Urinary bladder (tissue), 4 donors: ENCODE measurements around the gene NDUFA8. TPM values are rescaled to one million over a fixed set of nuclear protein-coding genes. Genes with fewer than 3 reads are reported as not detected.

ENCODE experiments used
- DNase-seq: peaks from one replicate; pipeline ENCODE4 v3.0.0-alpha.2; 2015; ENCODE audit errors: extremely low spot score
- H3K27ac ChIP-seq: one replicate; pipeline ENCODE4 v1.5.1; 2013; ENCODE audit warnings: low read depth, mild to moderate bottlenecking, moderate library complexity
- H3K36me3 ChIP-seq: one replicate; pipeline ENCODE4 v1.6.1; 2013; ENCODE audit warnings: mild to moderate bottlenecking, moderate library complexity; ENCODE audit not compliant: insufficient read depth
- H3K4me1 ChIP-seq: one replicate; pipeline ENCODE4 v1.6.1; 2013; ENCODE audit warnings: mild to moderate bottlenecking, moderate library complexity; ENCODE audit not compliant: insufficient read depth
- H3K4me3 ChIP-seq: one replicate; pipeline ENCODE4 v1.5.1; 2013; ENCODE audit warnings: low read depth, low read length
- WGBS: extraction: QIAGEN DNeasy Blood & Tissue Kit; methylation state at CpG from one replicate; pipeline ENCODE4 v1.1.7; 2013; 5-methylcytosine and 5-hydroxymethylcytosine counted together
- polyA plus RNA-seq: library from polyadenylated mRNA; stranded (reverse); fragments of 200-250 nt; gene quantifications from one replicate; pipeline ENCODE4 v1.2.3, GENCODE V29; 2013
- small RNA-seq: library from RNA; depleted of rRNA; stranded (forward); fragments of <200 nt; gene quantifications from one replicate; pipeline ENCODE3, GENCODE V24; 2014
- total RNA-seq: library from RNA; depleted of rRNA; stranded (reverse); fragments of >200 nt; gene quantifications from one replicate; pipeline ENCODE4 v1.2.3, GENCODE V29; 2014
- donor health status: healthy with polysubstance abuse.
- donor health status: healthy.

The NDUFA8 gene
- total and polyA plus RNA-seq, 2 donors: 24.7 to 107 TPM

DNA sequence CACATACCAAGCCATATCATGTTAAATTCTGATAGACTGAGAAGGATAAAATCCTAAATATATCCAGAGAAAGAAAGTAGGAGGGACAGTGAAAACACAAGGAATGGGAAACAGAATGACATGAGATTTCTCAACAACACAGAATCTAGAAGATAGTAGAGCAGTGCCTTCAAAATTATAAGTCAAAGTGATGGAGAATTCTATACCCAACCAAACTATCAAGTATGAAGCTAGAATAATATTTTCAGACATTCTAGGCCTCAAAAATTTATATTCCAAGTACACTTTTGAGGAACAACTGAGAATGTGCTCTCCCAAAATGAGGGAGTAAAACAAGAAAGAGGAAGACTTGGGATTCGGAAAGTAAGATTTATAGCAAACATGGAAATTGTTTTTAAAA, 55.6 kb downstream of the NDUFA8 start:
- WGBS: 97% methylated on average over 1 of the region's 1 CpG
- DNase-seq: no peak
- Histone ChIP-seq H3K4me1 (no peaks in the 10 kb centered on the region), H3K4me3 (no peak overlapping the region), H3K27ac (no peak overlapping the region), H3K36me3 (no peaks in the 10 kb centered on the region)

DNA sequence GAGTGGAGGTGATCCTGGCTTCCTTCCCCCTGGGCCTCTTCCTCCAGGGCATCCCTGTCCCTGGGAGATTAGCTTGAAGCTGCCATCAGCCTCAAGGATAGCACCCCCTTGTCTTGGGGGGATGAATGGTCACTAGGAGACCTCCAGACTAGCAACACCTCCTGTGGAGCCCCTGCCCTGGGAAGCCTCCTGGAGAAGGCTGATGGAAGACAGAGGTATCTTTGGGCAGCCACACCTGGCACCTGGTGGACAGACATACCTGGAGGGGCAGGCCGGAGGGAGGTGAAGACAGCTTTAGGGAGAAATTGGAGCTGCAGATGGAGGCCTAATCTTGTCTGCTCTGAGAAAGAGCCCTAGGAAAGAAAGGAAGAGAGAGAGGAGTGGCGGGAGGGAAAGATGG, 57.4 kb downstream of the NDUFA8 start:
- 93% methylated on average over 2 of the region's 2 CpGs for WGBS
- Histone ChIP-seq H3K27ac (no peak overlapping the region), H3K36me3 (no peaks in the 10 kb centered on the region), H3K4me3 (no peak overlapping the region), H3K4me1 (no peaks in the 10 kb centered on the region)
- no peak for DNase-seq

DNA sequence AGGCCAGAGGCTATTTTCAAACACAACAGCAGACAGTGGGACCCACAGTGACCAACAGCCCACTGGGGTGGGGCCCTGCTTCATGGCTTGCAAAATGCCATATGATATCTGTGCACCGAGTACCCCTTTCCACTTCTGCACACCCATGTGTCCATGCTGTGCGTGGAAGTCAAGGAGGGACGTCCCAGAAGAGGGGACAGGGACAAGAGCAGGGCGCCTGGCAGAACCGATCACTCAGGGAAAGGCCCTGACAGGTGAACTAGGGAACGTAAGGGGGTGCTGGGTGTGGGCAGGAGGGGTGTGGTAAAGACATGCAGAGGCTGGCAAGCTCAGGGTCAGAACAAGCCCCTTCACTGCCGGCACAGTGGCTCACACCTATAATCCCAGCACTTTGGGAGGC, 58.8 kb downstream of the NDUFA8 start:
- 85% methylated on average over 7 of the region's 7 CpGs for WGBS
- Histone ChIP-seq H3K27ac (no peak overlapping the region), H3K36me3 (no peaks in the 10 kb centered on the region), H3K4me1 (no peaks in the 10 kb centered on the region), H3K4me3 (no peak overlapping the region)
- no peak for DNase-seq

DNA sequence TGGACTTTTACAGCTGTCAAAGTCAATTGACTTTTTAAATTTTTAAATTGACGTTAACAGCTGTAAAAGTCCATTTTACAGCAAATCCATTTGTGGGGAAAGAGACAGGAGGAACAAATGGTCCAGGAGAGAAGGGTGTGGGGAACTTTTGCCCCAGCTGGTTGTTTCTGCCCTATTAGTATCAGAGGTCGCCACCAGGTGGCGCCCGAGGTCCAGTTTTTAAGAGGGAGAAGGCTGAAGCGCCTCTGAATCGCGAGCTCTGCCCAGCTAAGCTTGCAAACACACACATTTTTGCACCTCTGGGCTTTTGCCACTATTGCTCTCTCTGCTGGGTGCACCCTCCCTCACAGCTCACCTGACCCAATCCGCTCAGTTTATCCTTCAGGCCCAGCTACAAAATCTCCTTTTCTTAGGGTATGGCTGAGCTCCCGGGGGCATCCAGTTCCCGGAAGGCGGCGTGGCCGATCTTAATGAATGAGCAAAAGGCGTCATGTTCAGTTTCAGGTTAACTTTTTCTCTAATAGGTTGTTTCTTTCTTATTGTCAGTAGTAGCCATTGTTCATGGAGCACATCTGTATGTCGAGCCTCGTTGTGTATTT, 60.2 kb downstream of the NDUFA8 start:
- WGBS: 46% methylated on average over 16 of the region's 16 CpGs
- DNase-seq: no peak
- Histone ChIP-seq H3K4me1 (no peaks in the 10 kb centered on the region), H3K4me3 (no peak overlapping the region), H3K36me3 (no peaks in the 10 kb centered on the region), H3K27ac (no peak overlapping the region)

DNA sequence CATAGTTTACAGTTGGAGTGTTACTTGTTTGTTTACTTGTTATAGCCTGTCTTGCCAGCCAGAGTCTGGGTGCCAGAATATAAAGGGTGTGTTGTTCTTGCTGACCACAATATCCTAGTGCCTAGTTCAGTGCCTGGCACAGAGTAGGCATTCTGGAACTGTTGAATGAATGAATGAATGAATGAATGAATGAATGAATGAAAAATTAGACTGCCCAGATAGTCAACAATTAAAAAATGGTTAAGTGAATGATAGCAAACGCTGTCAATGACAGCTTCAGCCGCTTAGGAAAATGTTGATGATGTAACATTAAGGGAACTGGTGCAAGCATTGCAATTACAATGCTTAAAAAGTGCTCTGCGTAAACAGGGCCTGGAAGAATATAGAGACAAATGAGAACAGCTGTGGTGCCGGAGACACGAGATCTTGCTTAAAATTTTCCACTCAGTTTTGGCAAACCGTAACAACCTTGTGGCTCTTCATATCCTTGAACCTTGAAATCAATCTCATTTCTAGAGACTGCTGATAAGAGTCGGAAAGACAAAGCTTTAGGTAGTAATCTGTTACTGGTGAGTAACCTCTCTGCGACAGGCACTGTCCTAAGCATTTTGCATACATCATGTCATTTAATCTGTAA, 61.8 kb downstream of the NDUFA8 start:
- no peak for DNase-seq
- no peaks in the 10 kb centered on the region for H3K4me1 ChIP-seq
- H3K36me3 ChIP-seq: no peaks in the 10 kb centered on the region
- H3K27ac ChIP-seq: no peak overlapping the region
- WGBS: 63% methylated on average over 8 of the region's 8 CpGs
- H3K4me3 ChIP-seq: no peak overlapping the region

DNA sequence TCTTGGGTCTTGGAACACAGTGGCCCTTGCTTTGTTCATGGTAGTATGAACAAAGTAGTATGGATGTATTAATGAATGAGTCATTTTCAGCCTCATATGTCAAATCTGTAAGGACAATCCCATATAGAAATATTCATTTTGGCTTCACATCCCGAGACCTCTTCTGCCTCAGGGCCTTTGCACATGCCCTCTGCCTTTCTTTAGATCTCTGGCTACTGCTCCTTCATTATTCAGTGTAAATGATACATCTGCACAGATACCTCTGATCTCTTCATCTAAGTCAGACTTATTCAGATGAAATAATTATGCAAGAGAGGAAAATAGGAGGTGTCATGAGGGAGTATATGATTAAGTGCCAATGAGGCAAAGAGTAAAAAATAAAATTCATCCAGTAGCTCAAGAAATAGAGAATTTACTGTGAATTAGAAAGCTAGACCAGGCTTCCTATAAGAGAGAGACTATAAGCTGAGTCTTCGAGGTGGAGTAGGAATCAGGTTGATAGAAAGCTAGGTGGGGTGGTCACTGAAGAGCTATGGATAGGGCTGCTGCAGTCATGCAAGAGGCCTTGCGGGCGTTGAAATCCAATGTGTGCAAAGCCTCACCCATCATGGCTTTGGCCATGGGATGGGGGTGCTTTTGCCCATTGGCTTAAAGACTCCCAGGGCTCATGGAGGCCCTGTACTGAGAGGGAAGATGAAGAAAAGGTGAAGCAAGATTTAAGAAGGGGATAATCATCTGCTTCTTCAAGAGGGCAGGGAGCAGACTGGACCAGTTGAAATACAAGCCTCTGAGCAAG, 62.8 kb downstream of the NDUFA8 start:
- H3K27ac ChIP-seq: no peak overlapping the region
- WGBS: 77% methylated on average over 4 of the region's 4 CpGs
- no peak overlapping the region for H3K4me3 ChIP-seq
- no peaks in the 10 kb centered on the region for H3K36me3 ChIP-seq
- H3K4me1 ChIP-seq: no peaks in the 10 kb centered on the region
- no peak for DNase-seq

DNA sequence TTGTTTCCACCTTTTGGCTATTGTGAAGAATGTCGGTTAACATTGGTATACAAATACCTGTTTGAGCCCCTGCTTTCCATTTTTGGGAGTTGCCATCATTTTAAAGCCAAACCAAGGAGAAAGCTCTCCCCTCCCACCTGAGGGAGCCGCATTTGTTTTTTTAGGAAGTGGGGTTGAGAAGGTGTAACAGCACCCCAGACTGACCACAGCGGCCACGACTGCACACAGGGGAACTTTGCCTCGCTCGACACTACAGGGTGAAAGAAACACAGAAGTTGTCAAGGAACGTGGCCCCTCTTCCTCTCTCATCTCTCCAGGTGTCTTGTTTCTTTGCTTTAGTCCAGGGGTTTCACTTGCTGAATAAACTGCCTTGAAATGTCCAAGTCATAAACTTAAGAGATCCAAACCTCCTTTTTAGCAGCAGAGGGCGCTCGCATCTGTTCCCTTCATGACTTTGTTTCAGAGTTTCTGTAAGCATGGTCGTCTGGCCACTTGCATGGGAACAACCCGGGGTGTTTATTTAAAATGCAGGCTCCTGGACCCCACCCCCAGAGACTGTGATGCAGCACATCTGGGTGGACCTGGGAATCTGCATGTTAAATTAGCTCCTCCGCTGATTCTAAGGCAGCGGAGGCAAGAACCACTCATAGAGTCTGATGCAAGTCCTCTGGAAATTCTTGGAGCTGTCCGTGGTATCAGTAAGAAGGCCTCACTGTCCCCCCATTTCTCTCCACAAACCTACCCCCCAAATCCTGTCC, 64.4 kb downstream of the NDUFA8 start:
- Histone ChIP-seq H3K4me3 (no peak overlapping the region), H3K36me3 (no peaks in the 10 kb centered on the region), H3K4me1 (no peaks in the 10 kb centered on the region), H3K27ac (no peak overlapping the region)
- DNase-seq: no peak
- WGBS: 25% methylated on average over 14 of the region's 14 CpGs

Small RNAs within 50 kb of the gene (small RNA-seq; reads per million reads assigned to genes)
- not detected for gene MIR4478

Other genes with a start within 250 kb of the NDUFA8 start
- 12.8 TPM for gene TTLL11, start 66.5 kb downstream of the NDUFA8 start, total RNA-seq
- gene TTLL11, start 66.5 kb downstream of the NDUFA8 start, polyA plus RNA-seq: 14.4 TPM
- 8.4 TPM for gene MORN5, start 129 bp upstream of the NDUFA8 start, total RNA-seq
- gene MORN5, start 129 bp upstream of the NDUFA8 start, polyA plus RNA-seq: 22.9 TPM
- gene LHX6, start 69.2 kb upstream of the NDUFA8 start, total RNA-seq: 2.2 TPM
- gene LHX6, start 69.2 kb upstream of the NDUFA8 start, polyA plus RNA-seq: 6.8 TPM
- 19.1 TPM for gene RBM18, start 105.1 kb upstream of the NDUFA8 start, total RNA-seq
- gene RBM18, start 105.1 kb upstream of the NDUFA8 start, polyA plus RNA-seq: 14.4 TPM
- gene MRRF, start 105.1 kb upstream of the NDUFA8 start, total RNA-seq: 42.0 TPM
- 22.7 TPM for gene MRRF, start 105.1 kb upstream of the NDUFA8 start, polyA plus RNA-seq
- 98.8 TPM for gene PTGS1, start 211.2 kb upstream of the NDUFA8 start, total RNA-seq
- 348 TPM for gene PTGS1, start 211.2 kb upstream of the NDUFA8 start, polyA plus RNA-seq